ENCODE results near the gene NKAIN4.

The NKAIN4 gene

GRCh38 chr20:63296531-63297299 lies 42.5 kb upstream of the NKAIN4 start:
- TF ChIP-seq ZFX (IDR thresholded peaks at IDR 0.05) (no peak), CTCF (conservative IDR thresholded peaks at IDR 0.05) (no peak)
- H3K27ac ChIP-seq, result no peak overlapping the region

GRCh38 chr20:63295846-63296245 lies 41.6 kb upstream of the NKAIN4 start:
- no peak overlapping the region for H3K27ac ChIP-seq
- TF ChIP-seq CTCF (conservative IDR thresholded peaks at IDR 0.05) (no peak), ZFX (IDR thresholded peaks at IDR 0.05) (no peak)

- H3K27ac ChIP-seq, result no peak overlapping the region
These were observed 41.2 kb upstream of the NKAIN4 start for GRCh38 chr20:63295422-63295821.

GRCh38 chr20:63295018-63295417 lies 40.8 kb upstream of the NKAIN4 start:
- H3K27ac ChIP-seq, result no peak overlapping the region

More at GRCh38 chr20:63295422-63295821, 41.2 kb upstream of the NKAIN4 start:
- no peak; the same call in 1 of the 2 replicates for TF ChIP-seq CTCF (conservative IDR thresholded peaks at IDR 0.05)
- TF ChIP-seq ZFX (IDR thresholded peaks at IDR 0.05), result no peak

GRCh38 chr20:63294536-63294900 lies 40.3 kb upstream of the NKAIN4 start:
- TF ChIP-seq CTCF (conservative IDR thresholded peaks at IDR 0.05) (no peak), ZFX (IDR thresholded peaks at IDR 0.05) (no peak)
- no peak overlapping the region for H3K27ac ChIP-seq

More at GRCh38 chr20:63295018-63295417, 40.8 kb upstream of the NKAIN4 start:
- TF ChIP-seq CTCF (conservative IDR thresholded peaks at IDR 0.05) (no peak), ZFX (IDR thresholded peaks at IDR 0.05) (no peak)

GRCh38 chr20:63293871-63294535 lies 39.7 kb upstream of the NKAIN4 start:
- no peak overlapping the region for H3K27ac ChIP-seq
- TF ChIP-seq ZFX (IDR thresholded peaks at IDR 0.05) (no peak), CTCF (conservative IDR thresholded peaks at IDR 0.05) (no peak)

- no peak overlapping the region for H3K27ac ChIP-seq
- no peak for TF ChIP-seq ZFX (IDR thresholded peaks at IDR 0.05)
- no peak for TF ChIP-seq CTCF (conservative IDR thresholded peaks at IDR 0.05)
These were observed 39.2 kb upstream of the NKAIN4 start for GRCh38 chr20:63293456-63293855.

Data from C4-2B (cell line).